Activated CD4-positive, alpha-beta T cell treated with anti-CD3 and anti-CD28 coated beads, Interleukin-2, amount 50 U/mL, for 1 hour (primary cell): Measurements from ENCODE around the gene PRAC1.
A peak's percentile ranks its signal among the peaks of the same experiment; 100 is the strongest.
"Not testable (repeated sequence)": the region's sequence is repeated elsewhere in the genome, so short reads cannot be mapped to it uniquely, and the experiment has no call there.

ENCODE experiments used
- DNase-seq: peaks from one replicate; pipeline ENCODE4 v3.0.0-alpha.2; 2020

Gene PRAC1

DNA sequence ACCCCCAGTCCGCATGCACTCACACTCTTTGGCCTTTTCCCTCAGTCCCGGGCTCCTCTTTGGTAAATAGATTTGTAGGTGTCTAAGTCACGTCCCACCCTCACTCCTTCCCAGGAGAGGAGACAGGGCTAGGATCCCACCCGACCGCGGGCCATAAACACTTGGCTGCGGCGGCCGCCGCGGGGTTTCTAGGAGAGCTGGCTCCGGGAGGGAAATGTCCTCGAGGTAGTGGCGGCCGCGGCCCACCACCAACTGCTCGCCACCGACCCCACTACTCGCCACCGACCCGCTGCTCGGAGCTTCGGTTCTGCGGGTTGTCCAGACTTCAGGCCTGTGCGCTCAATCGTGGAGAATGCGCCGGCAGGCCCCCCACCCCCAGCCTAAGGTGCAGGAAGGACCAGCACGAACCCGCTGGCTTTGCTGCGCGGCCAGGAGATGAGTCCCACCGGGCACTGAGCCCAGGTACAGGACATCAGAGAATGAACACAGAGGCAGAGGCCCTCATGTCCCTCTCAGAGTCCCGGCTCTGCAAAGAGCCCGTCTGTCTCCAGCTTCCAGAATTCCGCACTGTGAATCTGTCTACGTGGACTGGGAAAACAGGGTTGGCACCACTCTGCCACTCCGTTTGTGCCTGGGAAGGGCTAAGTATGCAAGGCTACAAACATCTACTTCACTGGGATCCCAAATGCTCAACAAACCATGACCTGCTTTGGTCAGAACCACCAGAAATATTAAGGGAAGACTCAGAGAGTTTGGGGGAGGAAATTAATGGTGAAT lies 3.2 kb upstream of the PRAC1 start:
- no peak for DNase-seq

DNA sequence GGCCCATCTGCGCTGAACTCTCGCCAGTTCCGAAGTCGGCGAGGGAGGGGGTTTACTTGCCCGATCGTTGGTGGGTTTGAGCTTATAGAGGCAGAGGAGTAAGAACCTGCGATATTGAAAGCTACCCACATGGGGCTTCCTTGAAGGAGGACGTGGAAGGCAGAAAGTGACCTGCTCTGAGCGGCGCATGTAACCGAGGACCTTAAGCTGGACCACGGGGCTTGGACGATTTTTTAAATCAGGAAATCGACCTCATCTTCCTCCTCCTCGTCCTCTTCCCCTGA lies 2.6 kb upstream of the PRAC1 start:
- DNase-seq, result no peak

DNA sequence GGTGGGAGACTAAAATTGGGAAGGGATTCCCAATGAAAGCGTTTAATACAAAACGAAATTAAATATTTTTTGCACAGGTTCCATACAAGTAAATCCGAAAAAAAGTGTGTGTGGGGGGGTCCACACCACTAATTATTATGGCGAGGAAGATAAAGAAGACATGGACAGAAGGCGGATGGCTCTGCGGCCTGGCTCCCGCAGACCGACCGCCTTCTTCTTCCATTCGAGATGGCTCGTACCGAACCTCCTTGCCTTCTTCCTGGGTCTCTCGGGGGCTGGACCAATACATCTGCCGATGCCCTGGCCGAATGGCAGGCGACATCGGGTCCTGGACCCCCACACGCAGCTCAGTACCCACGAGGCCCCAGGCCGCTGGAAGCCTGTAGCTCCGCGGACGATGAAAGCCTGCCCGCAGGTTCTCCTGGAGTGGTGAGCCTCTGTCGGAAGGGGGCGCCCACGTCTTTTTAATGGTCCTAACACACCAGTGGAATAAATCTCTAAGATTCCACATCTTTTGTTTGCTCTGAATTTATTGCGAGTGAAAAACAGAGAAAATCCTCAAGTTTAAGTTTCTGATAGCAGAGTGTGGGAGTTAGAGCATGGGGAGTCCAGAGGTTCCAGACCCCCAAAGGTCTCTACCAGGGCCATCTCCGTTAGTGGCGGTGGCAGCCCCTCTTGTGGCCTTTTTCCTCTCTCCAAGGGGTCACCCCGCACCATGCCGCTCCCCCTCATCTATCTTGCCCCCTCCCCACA lies 2.1 kb upstream of the PRAC1 start:
- DNase-seq, result peak; percentile 82

DNA sequence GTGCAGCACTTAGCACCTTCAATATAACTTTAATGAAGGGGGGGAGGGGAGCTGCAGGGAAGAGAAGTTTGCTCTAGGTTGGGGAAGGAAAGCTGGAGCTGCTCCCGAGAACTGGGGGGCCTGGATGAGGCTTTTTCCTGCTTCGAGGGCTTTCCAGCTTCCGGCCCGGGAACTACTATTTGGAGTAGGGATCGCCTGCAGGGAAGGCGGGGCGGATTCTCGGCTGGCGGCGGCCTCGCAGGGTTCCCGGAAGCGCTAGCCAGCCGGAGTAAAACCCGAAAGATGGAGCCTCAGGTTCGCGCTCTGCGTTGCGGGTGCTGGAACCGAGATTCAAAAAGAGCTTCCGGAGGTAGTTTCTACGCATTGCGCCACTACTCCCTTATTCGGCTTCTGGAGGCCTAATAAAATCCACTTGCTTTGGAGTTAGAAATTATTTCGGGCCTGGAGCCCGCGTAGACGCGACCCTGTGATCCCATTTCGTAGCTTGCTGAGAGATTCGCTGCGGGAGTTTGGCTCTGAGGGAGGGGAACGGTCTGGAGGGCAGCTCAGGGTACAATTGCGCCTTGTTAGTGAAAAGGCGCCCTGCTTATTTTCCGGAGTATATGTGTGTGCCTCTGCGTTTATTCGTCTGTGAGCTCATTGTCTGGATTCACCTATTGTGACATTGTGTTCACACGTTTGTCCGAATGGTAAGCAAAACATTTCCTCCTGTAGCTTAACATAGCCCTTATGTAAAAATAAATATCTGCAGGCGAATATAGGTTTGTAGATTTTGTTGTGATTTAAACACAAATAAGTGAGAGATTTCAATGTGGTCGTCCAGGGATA lies 1.3 kb upstream of the PRAC1 start:
- no peak for DNase-seq

DNA sequence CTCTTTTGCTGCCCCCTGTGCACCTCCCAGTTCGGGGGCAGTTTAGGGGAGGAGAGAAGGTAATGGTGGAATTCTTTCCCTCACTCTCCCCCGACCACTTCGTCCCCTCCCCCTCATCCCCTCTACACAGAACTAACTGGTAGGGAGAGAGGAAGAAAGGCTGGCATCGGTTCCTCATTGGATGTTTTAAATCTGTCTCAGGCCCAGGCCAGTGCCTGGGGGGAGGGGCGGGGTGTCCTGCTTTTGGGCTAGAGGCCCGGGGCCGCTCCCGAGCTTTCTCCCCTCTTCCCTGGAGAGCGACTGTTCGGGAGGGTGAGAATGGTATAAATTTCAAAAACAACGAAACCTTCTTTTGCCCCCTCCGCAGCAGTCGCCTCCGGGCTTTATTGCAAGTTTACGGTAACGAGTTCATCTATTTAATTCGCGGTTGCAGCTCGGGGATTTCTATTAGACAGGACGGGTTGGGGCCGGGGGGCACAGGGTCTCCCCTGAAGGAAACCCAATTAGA lies 651 bp upstream of the PRAC1 start, which contains the start of gene PRAC2:
Gene PRAC2, plus strand, starts transcription at position 271 of the 508 bp plus-strand sequence. CDS start 1,226 bp downstream, outside the sequence.
- no peak for DNase-seq

DNA sequence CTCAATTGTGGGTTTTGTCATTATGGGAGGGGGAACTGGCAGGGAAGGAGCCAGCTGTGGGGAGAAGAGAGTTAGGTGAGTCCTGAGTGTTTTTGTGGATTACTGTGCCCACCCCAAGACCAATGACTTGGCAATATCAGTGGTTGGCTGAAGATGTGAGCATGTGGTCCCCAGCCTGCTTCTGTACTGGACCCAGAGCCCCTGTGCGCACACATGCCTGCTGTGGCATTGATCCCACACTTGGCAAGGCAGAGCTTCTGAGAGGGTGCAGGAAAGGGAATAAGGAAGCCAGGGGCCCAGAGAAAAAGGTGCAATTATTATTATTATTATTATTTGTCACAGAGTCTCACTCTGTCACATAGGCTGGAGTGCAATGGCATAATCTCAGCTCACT lies 1.3 kb downstream of the PRAC1 start:
- DNase-seq, result no peak

DNA sequence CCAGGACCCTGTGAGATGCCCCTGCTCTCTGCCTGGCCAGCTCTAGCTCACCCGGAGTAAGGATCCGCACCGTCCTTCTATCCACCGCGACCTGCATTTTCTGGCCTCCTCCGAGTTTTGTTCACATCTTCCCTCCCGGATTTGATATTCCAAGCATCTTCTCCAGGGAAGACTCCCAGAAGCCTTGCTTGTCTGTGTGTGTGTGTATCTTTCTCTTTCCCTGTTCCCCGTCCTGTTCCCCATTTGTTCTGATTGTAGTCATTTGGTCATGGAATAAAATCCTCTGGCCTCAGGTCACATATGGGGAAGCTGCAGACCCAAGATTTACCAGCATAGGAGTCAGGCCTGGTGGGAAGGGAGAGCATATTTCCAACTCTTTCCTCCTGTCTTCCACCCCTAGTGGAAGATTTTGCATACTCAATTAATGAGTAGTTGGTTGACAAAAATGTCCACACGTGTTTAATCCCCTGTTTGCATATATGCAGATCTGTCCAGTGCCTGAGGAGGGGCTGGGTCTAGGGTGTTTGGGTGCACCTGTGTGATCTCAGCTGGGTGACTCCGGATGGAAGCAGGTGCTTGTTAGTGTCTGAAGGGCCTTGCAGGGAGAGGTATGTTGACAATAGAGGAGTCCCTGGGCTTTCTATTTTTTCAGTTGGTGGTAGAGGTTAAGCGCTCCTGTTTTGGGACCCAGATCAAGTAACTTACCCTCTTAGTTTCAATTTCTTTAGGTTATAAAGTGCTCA lies 1.9 kb downstream of the PRAC1 start:
- DNase-seq, result no peak

DNA sequence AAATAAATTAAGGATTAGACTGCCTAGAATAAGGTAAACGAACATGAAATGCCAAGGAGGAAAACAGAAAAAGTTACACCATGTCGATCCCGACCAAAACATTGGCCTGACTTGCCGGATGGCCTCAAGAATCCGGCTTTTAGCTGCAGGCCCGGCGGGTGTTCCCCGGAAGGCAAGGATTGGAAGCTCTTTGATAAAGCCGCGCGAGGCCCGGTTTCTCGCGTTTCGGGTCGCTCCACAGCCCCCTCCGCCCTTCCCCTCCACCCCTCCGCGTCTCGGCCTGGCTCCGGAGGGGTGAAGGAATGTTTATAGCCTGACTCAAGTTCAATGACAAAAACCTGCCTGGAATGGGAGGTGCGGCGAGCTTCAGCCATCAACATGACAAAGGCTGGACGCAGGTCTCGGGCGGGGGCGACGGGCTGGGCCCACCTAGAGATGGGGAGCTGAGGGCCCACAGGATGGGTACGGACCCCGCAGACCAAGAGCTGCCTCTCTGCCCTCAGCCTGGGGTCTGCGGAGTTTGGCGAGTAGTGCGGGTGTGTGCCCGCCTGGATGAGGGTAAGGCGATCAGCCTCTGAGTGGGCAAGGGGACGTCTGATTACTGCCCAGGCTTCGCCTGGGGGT lies 2.6 kb downstream of the PRAC1 start:
- DNase-seq, result no peak

DNA sequence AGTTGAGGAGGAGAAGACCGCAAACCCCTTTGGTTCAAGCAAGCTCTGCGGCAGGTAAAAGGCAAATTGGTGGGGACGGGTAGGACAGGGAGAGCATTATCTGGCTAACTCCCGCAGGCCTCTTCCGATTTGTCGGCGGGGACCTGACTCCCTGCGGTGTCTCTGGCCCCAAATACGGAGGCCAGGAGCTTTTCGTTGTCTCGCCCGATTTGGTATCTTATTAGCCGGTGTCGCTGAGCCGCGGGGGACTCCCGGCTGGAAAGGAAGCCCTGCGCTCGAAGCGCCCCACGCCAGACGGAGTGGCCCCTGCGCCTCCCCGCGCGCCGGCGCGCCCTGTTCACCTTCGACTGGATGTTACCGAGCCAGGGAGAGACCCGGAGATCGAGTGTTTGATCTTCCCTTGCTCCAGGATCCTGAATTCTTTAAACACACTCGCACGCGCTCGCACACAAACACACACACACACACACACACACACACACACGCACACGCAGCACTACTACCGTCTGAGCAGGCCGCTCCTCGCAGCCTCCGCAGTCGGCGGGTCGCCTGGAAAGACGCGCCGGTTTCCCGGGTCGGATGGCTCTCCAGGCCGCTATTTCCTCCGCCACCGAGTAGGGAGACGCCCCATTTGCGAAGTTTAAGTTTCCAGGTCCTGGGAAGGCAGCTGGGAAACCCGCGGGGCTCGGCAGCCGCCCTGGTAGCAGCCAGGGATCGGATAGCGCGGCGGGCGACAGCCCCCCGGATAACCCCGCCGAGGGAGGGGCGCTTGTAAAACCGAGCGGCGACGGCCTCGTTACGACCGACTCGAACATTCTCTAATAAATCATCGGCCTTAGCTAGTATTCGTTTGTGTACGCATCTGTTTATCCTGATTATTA lies 3.3 kb downstream of the PRAC1 start:
- DNase-seq, result no peak

DNA sequence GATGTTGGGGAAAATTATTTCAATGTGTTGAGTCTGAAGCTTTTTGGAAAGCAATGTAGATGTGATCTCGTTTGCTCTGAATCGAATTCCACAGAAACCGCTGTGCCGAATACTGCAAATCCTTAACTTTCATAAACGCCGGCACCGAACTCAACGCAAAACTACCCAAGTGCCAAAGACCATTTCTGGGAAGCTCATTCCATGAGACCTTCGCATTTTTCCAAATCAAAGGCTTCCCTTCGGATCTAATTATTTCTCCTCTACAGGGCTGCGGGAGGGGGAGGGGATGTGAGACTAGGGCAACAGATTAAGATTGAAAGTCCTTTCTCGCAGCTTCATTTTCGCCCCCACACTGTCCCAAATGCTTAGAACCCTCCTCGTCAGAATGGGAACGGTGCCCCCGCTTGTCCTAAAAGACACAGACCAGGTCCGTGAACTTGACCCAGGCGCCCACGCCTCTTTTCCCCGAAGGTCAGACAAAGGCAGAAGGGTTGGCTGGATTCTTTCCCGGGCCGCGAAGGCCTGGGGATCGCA lies 4.0 kb downstream of the PRAC1 start:
- DNase-seq, result no peak

DNA sequence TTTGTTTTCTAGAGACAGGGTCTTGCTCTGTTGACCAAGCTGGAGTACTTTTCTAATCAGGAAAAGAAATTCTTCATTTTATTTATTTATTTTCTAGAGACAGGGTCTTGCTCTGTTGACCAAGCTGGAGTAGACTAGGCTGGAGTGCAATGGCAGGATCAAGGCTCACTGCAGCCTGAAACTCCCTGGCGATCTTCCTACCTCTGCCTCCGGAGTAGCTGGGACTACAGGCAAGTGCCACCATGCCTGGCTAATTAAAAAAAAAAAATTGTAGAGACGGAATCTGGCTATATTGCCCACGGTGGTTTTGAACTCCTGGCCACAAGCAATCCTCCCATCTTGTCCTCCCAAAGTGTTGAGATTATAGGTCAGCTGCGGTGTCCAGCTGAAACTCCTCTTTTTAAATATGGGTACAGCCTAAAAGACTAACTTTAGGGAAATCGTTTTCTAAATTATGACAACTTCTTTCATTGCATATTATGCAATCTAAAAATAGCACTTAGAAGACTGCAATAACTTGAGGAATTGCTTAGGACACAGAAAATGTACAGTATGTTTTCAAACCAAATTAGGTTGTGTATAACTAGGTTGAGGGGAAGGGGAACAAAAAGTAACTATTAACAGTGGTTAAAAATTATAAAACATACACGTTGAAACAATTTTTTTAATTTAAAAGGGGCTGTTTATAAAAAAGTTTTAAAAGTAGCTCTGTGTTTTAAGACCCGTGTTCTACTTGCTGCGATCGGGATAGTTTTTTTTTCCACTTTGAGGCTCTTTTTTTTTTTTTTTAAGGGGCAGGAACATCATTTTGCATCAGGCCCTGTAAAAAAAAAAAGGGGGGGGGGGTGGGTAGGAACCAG lies 4.7 kb downstream of the PRAC1 start:
- no peak for DNase-seq

DNA sequence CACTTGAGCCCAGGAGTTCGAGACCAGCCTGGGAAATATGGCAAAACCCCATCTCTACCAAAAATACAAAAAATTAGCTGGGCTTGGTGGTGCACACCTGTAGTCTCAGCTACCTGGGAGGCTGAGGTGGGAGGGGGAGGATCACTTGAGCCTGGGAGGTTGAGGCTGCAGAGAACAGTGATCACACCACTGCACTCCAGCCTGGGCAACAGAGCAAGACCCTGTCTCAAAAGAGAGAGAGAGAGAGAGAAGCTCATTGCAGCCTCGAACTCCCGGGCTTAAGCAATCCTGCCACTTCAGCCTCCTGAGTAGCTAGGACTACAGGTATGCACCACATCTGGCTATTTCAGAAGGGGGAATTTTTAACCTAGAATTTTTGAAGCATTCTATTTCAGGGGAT lies 5.8 kb downstream of the PRAC1 start:
- not testable (repeated sequence) for DNase-seq

DNA sequence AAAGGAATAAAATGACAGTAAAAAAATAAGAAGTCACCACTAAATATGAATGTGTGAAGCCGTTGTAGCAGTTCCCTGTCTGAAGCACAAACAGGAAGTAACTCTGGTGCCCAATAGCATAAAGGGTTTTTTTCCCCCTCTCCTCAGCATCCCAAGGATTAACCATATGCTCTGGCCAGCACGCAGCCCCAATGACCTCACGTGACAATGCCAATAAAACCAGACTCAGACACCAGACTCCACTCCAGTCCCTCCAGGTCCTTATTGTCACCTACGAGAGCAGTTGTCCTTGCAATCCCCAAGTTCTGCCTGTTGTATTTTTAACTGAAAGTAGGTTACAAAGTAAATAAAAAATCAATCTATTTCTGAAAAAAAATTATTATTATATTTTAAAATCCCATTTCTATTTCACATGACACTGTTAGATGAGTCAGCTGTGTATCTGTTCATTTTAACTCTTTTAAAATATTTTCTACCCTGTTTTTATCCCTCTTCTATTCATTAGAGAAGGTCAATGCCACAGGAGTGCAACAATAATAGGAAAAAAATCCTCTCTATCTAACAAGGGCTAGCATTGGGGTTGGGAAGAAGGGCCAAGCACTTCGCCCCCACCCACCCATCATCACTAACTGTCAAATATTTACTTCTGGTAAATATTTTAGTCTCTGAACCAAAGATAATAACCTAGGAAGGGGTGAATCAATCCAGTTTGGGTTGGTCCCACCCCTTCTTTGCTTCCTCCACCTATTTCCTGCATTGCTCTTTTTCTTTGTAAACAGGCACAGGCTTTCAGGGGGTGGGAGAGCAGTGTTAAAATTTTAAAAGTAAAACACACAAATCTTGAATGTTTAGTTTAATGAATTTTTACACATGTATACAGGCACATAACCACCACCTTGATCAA lies 6.6 kb downstream of the PRAC1 start:
- DNase-seq, result no peak

DNA sequence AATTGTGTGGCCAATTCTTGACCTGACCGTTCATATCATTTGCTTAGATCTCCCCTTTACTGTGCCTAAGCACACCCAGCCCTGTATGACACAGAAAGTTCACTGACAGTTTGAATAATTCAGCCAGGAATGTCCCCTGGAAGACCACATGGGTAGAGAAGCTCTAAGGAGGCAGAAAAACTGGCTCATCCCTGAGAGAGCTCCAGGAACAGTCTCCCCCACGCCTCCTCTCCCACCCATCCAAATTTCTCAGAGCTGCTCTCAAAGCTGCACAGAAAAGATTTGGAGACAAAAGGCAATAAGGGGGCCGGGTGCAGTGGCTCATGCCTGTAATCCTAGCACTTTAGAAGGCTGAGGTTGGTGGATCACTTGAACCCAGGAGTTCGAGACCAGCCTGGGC lies 11.2 kb downstream of the PRAC1 start:
- no peak for DNase-seq

DNA sequence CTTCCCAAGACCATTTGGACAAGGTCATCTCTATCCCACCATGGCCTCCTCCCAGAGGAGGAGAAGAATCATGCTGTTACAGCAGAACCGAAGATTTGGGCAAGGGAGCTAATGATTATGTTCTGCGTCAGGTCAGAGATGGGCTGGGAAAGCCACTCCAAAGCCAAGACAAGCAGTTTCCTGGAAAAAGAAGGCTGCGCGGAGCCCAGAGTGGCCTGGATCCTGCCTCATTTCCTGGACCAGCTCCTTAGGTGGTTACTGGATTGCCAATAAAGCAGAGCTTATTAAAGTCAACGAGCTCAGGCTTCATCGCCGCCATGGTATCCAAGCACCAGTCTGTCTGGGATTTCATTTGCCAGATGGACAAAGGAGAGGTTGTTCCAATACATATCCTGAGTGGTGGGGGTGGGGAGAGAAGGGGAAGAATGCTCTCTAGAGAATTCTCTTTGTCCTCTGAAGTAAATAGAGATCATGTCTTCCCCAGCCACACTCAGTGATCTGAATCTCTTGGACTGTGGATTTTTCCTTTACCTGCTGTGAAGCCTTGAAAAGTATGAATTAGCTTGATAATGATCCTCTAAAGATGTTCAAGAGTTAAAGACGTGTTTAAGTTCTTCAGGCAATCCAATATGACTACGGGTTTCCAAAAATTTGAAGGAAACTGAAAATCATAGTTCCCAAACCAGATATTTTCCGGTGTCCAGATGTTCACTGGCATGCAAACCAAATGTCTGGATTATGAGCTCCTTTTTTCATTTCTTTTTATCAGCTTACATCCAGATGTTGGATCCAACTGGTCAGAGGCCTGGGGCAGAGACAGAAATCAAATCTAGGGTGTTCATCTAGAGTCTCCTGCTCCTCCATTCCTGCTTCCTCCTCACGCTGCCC lies 17.7 kb downstream of the PRAC1 start:
- DNase-seq, result no peak

DNA sequence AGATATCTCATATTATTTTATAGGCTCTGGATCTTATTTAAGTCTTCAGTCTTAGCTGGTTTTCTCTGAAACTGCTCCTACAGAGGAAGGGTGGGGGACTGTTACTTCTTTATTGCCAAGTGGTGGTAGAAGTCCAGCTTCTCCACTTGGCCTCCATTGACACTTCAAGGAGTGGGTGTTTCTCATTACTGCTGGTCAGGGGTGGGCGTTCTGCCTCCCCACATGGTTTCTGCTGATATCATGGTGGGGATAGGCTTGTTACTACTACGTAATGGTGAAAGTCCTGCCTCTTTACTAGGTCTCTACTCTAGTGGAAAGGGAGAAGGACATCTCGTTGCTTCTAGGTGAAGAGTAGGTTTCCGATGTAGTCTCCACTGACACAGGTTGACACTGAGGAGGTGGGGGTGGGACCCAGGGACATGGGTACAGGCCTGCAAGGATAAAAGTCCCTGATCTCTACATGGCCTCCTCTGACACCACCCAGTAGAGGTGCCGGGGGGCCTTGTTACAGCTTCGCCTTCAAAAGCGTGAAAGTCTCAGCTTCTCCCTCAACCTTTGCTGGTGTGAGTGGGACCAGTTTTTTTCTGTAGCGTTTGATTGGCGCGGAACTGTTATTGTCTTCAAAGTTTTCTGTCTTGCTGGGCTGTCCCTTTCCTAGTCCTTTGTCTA lies 20.3 kb downstream of the PRAC1 start:
- no peak for DNase-seq

DNA sequence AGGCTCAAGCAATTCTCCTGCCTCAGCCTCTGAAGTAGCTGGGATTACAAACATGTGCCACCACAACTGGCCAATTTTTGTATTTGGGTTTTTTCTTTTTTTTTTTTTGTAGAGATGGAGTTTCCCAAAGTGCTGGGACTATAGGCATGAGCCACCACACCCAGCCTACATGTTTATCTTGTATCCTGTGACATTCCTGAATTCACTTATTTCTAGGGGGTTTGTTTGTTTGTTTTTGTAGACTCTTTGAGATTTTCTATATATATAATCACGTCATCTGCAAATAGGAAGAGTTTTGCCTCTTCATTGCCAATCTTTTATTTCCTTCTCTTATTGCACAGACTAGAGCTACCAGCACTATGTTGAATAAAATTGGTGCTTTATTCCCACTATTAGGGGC lies 29.1 kb downstream of the PRAC1 start:
- no peak for DNase-seq
